ENCODE data around the gene UBE2G2. TPM values are rescaled to one million over a fixed set of nuclear protein-coding genes. Genes with fewer than 3 reads are reported as not detected.

Gene UBE2G2
- total RNA-seq, 1 experiment from 2014 or later = 159 TPM

GRCh38 chr21:44819283-44820243, 17.9 kb upstream of the UBE2G2 start:
- no peak overlapping the region for H3K9ac ChIP-seq (ENCODE audit: low read length)
- ChIA-PET CTCF (no interaction called here), POLR2A (ENCODE audit: unreplicated experiment) (no interaction called here)
- no peaks in the 10 kb centered on the region for H3K9me2 ChIP-seq (replicated peaks; ENCODE audit: low read length)
- no peak for ATAC-seq
- H3K27me3 ChIP-seq (ENCODE audit: low read length) = no peaks in the 10 kb centered on the region
- H3K9me3 ChIP-seq (ENCODE audit: low read length) = no peaks in the 10 kb centered on the region; the same call in 1 of the 2 replicates
- no peak for DNase-seq
- H3K36me3 ChIP-seq (ENCODE audit: low read depth, low read length) = no peaks in the 10 kb centered on the region
- TF ChIP-seq CTCF (conservative IDR thresholded peaks at IDR 0.05; ENCODE audit: low read depth, low read length) (no peak), EZH2 (IDR thresholded peaks at IDR 0.05; ENCODE audit: low read length, unreplicated experiment) (no peak), EZH2phosphoT487 (IDR thresholded peaks at IDR 0.05; ENCODE audit: borderline replicate concordance, low read length) (no peak)
- H3K4me1 ChIP-seq (ENCODE audit: insufficient read depth, low read length) = peaks cover 12% of the 10 kb centered on the region
- H3K4me3 ChIP-seq (ENCODE audit: low read length) = no peak overlapping the region
- TSS peak; percentile 55 for BruUV-seq (replicated peaks)
- no peak overlapping the region for H3K27ac ChIP-seq (ENCODE audit: low read length)
- peaks cover 34% of the 10 kb centered on the region for H3K79me2 ChIP-seq (ENCODE audit: low read length)
- H4K20me1 ChIP-seq (ENCODE audit: low read length) = peaks cover 28% of the 10 kb centered on the region
- no peaks in the 10 kb centered on the region for H3F3A ChIP-seq (ENCODE audit: low read length, unreplicated experiment)
- H3K4me2 ChIP-seq (ENCODE audit: low read length) = no peak overlapping the region
- intact Hi-C loops (cut with micrococcal nuclease) = no loop called here
- no peak overlapping the region for H2AFZ ChIP-seq (ENCODE audit: low read length)

- H3K9ac ChIP-seq (ENCODE audit: low read length) = peak overlapping the region; percentile 94
- intact Hi-C loops (cut with micrococcal nuclease) = no loop called here
- ATAC-seq (no peak), DNase-seq (no peak)
- H4K20me1 ChIP-seq (ENCODE audit: low read length) = peaks cover 36% of the 10 kb centered on the region
- TF ChIP-seq CTCF (conservative IDR thresholded peaks at IDR 0.05; ENCODE audit: low read depth, low read length) (no peak), EZH2 (IDR thresholded peaks at IDR 0.05; ENCODE audit: low read length, unreplicated experiment) (no peak), EZH2phosphoT487 (IDR thresholded peaks at IDR 0.05; ENCODE audit: borderline replicate concordance, low read length) (no peak)
- no TSS peak for BruUV-seq (replicated peaks)
- no peaks in the 10 kb centered on the region for H3K9me2 ChIP-seq (replicated peaks; ENCODE audit: low read length)
- peak overlapping the region; percentile 99 for H3K4me3 ChIP-seq (ENCODE audit: low read length)
- peak overlapping the region; percentile 87 for H2AFZ ChIP-seq (ENCODE audit: low read length)
- no peaks in the 10 kb centered on the region; the same call in 1 of the 2 replicates for H3K9me3 ChIP-seq (ENCODE audit: low read length)
- H3F3A ChIP-seq (ENCODE audit: low read length, unreplicated experiment) = no peaks in the 10 kb centered on the region
- no peaks in the 10 kb centered on the region for H3K27me3 ChIP-seq (ENCODE audit: low read length)
- CTCF ChIA-PET = no interaction called here
- H3K79me2 ChIP-seq (ENCODE audit: low read length) = peaks cover 43% of the 10 kb centered on the region
- H3K36me3 ChIP-seq (ENCODE audit: low read depth, low read length) = peaks cover 5% of the 10 kb centered on the region; the same call in 1 of the 2 replicates
- H3K4me1 ChIP-seq (ENCODE audit: insufficient read depth, low read length) = peaks cover 12% of the 10 kb centered on the region
- POLR2A ChIA-PET (ENCODE audit: unreplicated experiment) = no interaction called here
- peak overlapping the region; percentile 96 for H3K4me2 ChIP-seq (ENCODE audit: low read length)
- H3K27ac ChIP-seq (ENCODE audit: low read length) = peak overlapping the region; percentile 59
These were observed 17.0 kb upstream of the UBE2G2 start for GRCh38 chr21:44818640-44819011.
